Measurements from ENCODE around the gene SOWAHA.

The SOWAHA gene

DNA sequence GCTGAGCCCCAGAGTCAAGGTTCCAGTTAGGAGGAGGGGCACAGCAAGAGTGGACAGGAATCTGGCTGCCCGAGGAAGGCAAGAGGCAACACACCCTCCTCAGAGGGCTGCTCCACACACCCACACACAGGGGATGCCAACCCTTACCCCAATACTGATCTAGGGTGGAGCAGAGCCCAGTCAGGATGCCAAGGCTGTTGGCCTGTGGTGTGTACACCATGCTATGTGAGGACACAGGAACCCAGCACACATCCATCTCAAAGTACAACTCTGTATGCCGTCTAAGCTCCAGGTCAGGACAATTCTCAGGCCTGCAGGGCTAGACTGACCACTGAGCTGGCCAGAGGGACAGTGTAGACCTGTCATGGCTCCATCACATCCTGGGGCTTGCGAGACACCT lies 38.7 kb upstream of the SOWAHA start:
- H3K36me3 Mint-ChIP-seq (ENCODE audit: low read depth), result no peaks in the 10 kb centered on the region
- no peak overlapping the region for H3K4me3 Mint-ChIP-seq
- peaks cover 6% of the 10 kb centered on the region for H3K4me1 Mint-ChIP-seq
- H3K27me3 Mint-ChIP-seq, result peaks cover 16% of the 10 kb centered on the region
- no peaks in the 10 kb centered on the region for H3K9me3 Mint-ChIP-seq
- no peak overlapping the region for H3K27ac Mint-ChIP-seq
- DNase-seq, result no peak
- no peak for ATAC-seq

DNA sequence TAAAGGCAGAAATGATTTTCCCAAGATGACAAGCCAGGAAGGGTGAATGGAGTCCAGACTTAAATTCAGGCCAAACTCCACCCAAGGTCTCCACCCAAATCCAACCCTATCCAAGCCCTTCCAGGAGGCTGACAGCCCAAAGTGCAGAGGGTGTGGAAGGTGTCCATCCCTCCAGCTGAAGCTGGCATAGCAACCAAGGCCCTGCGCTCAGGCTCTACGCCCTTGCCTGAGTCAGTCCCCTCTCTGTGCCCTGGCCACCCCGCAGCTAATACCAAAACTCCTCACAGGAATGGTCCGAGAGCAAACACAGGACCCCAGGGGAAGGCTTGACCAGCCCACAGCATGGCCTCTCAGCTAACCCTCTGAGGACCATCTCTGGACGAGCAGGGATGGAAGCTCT lies 38.2 kb upstream of the SOWAHA start:
- H3K27me3 Mint-ChIP-seq, result peaks cover 19% of the 10 kb centered on the region
- H3K36me3 Mint-ChIP-seq (ENCODE audit: low read depth), result no peaks in the 10 kb centered on the region
- no peaks in the 10 kb centered on the region for H3K9me3 Mint-ChIP-seq
- ATAC-seq (no peak), DNase-seq (no peak)
- H3K4me1 Mint-ChIP-seq, result peaks cover 6% of the 10 kb centered on the region
- H3K27ac Mint-ChIP-seq, result no peak overlapping the region
- no peak overlapping the region for H3K4me3 Mint-ChIP-seq

DNA sequence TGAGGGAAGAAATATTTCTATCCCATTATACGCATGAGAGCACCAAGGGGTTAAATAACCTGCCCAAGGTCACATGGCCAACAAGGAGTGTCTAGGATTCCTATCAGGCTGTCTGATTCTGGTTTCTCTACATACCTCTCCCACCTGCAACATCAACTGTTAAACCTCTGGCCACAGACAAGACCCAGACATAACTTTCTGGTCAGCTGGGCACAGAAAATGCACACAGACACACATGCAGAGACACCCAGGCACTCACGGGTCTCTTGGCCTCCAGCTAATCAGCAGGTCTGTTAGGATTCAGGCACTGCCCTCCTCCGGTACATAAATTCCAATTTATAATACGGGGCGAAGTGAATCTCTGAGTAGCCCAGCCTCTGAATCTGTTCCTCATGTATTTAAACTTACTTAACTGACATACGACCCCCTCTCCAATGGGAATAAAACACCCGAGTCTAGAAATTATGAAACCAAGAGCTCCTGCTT lies 37.6 kb upstream of the SOWAHA start:
- H3K4me1 Mint-ChIP-seq, result peaks cover 6% of the 10 kb centered on the region
- H3K9me3 Mint-ChIP-seq, result no peaks in the 10 kb centered on the region
- no peaks in the 10 kb centered on the region for H3K36me3 Mint-ChIP-seq (ENCODE audit: low read depth)
- H3K27ac Mint-ChIP-seq, result no peak overlapping the region
- no peak for DNase-seq
- peak overlapping the region; percentile 10 for H3K4me3 Mint-ChIP-seq
- peaks cover 22% of the 10 kb centered on the region for H3K27me3 Mint-ChIP-seq
- no peak for ATAC-seq

DNA sequence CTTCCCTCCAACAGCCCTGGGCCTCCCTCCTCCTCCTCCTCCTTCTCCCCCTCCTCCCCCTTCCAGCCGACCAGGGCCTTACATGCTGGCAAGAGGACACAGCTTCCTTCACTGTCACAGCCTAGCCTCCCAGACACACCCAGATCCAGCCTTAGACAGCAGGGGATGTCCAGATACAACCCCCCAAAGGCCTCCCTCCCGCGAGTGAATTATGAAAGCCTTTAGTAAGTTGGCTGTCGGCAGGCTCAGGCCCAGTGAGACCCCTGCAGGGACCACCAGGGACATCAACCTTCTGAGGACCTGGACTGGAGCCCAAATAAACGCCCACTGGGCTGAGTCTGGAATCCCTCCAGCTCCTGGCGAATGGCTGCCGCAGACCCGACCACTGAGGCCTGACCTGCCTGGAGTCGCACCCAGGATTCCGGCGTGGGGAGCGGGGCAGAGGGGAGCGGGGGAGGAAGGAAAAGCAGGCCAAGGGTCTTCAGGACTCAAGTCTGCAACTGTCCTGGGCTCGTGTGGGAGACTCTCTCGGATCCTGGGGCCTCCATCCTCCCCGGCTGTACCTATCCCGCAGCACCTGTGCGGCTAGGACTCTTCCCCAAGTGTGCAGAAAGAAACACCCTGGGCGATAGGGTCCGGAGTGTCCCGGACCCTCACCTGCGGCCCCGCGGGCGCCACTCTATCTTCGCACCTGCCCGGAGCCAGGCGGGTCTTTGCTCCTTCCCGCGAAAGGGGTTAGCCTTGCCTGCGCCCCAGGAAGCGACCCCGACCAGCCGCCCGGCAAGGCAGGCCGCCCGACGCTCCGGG lies 36.8 kb upstream of the SOWAHA start:
- no peaks in the 10 kb centered on the region for H3K9me3 Mint-ChIP-seq
- no peak for ATAC-seq

DNA sequence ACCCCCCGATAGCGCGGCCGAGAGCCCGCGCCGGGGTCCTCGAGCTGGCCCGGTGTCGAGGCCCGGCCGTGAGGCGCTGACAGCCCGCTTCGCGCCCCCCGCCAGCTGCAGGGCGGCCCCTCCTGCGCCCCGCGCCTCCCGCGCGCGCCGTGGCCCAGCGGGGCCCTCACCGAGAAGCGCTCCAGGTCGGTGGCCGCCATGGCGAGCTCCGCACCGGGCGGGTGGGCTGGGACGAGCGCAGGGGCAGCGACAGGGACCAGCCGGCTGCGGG lies 36.2 kb upstream of the SOWAHA start:
- peaks cover 9% of the 10 kb centered on the region for H3K4me1 Mint-ChIP-seq
- no peaks in the 10 kb centered on the region for H3K9me3 Mint-ChIP-seq
- no peaks in the 10 kb centered on the region for H3K36me3 Mint-ChIP-seq (ENCODE audit: low read depth)
- DNase-seq, result no peak
- peaks cover 29% of the 10 kb centered on the region for H3K27me3 Mint-ChIP-seq
- H3K27ac Mint-ChIP-seq, result no peak overlapping the region
- no peak for ATAC-seq
- no peak overlapping the region for H3K4me3 Mint-ChIP-seq

More for the DNA sequence above, 36.8 kb upstream of the SOWAHA start:
- H3K4me1 Mint-ChIP-seq, result peaks cover 9% of the 10 kb centered on the region
- no peaks in the 10 kb centered on the region for H3K36me3 Mint-ChIP-seq (ENCODE audit: low read depth)
- H3K4me3 Mint-ChIP-seq, result peak overlapping the region; percentile 51
- H3K27ac Mint-ChIP-seq, result no peak overlapping the region
- peak; percentile 14 for DNase-seq
- peaks cover 24% of the 10 kb centered on the region for H3K27me3 Mint-ChIP-seq

DNA sequence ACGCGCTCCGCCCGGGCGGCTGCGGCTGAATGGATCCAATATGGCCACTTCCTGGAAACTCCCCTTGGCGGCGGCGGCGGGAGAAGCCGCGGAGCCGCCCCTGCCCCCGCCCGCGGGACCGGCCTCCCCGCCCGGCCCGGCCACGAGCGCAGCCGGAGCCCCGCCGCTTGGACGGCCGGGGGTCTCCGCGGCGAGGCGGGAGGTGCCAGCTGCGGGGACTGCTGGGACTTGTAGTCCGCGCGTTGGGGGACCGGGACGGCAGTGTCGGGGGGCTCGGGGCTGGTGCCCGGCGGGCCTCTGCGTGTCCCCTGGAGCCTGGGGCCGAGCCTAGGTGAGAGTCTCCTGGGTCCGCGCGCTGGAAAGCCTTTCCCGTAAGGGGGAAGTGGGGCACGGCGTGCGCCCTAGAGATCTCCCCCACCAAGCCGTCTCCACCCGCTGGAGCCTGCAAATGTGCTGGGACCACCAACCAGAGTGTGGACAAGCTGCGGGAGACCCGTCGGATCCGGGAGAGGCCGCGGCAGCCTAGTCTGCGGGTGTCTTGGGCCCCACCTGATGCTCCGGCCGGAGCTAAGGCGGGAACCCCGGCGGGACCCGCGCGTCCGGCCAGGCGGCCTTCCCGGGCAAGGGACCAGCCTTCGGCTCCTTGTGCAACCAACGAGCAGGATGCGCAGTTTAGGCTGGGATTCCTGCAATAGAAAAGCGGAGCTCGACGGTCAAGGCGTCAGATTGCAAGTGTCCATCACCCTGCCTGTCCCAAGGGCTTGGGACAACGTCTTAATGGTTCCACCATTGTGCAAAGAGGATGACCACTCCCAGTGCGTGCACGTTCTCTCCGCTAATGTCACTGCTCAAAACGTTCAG lies 35.7 kb upstream of the SOWAHA start, which contains the start of gene SEPTIN8:
SEPTIN8 (minus strand) TSS at position 31 of the 861 bp plus-strand sequence. CDS start 102 bp downstream, outside the sequence.
- Mint-ChIP-seq H3K27me3 (peaks cover 33% of the 10 kb centered on the region), H3K27ac (no peak within 1 kb of the TSS), H3K4me1 (peaks cover 10% of the 10 kb centered on the region), H3K9me3 (no peaks in the 10 kb centered on the region), H3K4me3 (peak within 1 kb of the TSS; percentile 75), H3K36me3 (ENCODE audit: low read depth) (no peaks in the 10 kb centered on the region)
- ATAC-seq (peak; percentile 59), DNase-seq (peak; percentile 55)

DNA sequence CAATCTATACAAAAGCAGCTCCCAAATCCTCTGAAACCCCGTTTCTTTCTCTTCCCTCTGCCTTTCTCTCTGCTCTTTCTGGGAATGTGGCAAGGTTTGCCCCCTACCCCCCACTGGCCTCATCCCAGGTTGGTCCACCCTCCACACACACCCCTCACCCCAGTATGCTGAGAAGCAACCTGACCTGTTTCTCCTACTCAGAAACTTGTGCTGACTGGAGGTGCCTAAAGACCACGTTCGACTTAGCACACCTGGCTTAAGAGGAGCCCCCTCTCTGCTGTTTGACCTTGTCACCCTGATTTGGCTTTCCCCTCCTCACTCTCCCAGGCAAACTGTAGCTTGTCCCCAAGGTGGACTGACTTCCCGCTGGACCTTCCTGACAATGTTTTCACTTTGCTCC lies 35.0 kb upstream of the SOWAHA start:
- H3K27me3 Mint-ChIP-seq, result peaks cover 35% of the 10 kb centered on the region
- no peak for DNase-seq
- H3K36me3 Mint-ChIP-seq (ENCODE audit: low read depth), result no peaks in the 10 kb centered on the region
- peaks cover 11% of the 10 kb centered on the region for H3K4me1 Mint-ChIP-seq
- ATAC-seq, result no peak
- H3K4me3 Mint-ChIP-seq, result peak overlapping the region; percentile 75
- no peaks in the 10 kb centered on the region for H3K9me3 Mint-ChIP-seq
- H3K27ac Mint-ChIP-seq, result no peak overlapping the region

DNA sequence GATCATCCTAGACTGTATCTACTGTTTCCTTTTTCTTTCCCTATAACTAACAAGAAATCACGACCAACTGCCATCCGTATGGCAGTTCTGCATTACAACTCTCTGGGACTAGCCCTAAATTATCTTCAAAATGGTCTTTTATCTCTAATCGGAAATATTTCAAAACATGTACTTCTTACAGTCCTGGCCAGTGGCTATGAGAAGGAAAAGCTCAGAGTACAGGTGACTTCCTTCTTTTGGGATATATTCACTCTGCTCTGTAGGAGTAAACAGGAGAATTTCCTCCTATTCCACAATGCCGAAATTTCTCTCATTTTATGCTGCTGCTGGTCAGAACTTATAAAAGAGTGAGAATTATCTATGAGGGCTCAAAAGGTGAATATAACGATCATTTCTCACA lies 34.2 kb upstream of the SOWAHA start:
- Mint-ChIP-seq H3K9me3 (no peaks in the 10 kb centered on the region), H3K4me1 (peaks cover 11% of the 10 kb centered on the region), H3K4me3 (no peak overlapping the region), H3K27me3 (peaks cover 37% of the 10 kb centered on the region), H3K36me3 (ENCODE audit: low read depth) (no peaks in the 10 kb centered on the region), H3K27ac (no peak overlapping the region)
- DNase-seq (no peak), ATAC-seq (no peak)

DNA sequence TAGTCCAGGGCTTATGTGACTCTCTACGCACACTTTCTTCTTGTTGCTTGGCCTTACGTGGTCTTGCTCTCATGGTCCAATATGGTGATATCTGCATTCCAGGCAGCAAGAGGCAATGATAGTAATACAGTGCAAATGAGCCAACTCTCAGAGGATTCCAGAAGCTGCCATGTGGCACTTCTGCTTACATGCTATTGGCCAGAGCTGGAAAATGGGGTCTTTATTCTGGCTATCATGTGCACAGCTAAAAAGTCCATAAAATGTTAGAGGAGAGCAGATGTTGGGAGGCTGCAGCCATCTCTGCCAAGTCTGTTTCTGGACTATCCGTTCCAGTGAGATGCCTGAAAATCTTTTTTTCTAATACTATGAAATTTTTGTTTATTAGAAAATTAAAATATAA lies 33.1 kb upstream of the SOWAHA start:
- Mint-ChIP-seq H3K27ac (no peak overlapping the region), H3K4me1 (peaks cover 11% of the 10 kb centered on the region), H3K9me3 (no peaks in the 10 kb centered on the region), H3K27me3 (peaks cover 38% of the 10 kb centered on the region), H3K4me3 (no peak overlapping the region), H3K36me3 (ENCODE audit: low read depth) (no peaks in the 10 kb centered on the region)
- ATAC-seq, result no peak
- no peak for DNase-seq

DNA sequence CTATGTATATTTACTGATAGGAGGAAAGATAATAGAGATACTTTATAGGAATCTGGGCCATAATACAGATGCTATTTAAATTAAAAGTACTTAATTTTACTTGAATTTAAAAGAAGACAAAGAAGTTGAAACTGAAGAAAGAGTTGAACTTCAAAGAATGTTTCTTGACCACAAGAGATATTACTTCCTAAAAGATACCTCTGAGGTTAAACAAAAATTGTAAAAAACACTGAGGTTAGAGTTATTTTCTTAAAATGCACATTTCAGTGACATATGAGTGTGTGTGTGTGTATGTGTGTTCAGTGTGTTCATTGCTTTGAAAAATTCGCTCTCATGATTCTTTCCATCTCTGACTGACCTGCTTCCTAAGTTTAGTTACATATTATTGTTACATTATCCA lies 32.5 kb upstream of the SOWAHA start:
- Mint-ChIP-seq H3K4me3 (no peak overlapping the region), H3K4me1 (peaks cover 12% of the 10 kb centered on the region), H3K27me3 (peaks cover 39% of the 10 kb centered on the region), H3K27ac (no peak overlapping the region), H3K36me3 (ENCODE audit: low read depth) (no peaks in the 10 kb centered on the region), H3K9me3 (no peaks in the 10 kb centered on the region)
- DNase-seq (no peak), ATAC-seq (no peak)

DNA sequence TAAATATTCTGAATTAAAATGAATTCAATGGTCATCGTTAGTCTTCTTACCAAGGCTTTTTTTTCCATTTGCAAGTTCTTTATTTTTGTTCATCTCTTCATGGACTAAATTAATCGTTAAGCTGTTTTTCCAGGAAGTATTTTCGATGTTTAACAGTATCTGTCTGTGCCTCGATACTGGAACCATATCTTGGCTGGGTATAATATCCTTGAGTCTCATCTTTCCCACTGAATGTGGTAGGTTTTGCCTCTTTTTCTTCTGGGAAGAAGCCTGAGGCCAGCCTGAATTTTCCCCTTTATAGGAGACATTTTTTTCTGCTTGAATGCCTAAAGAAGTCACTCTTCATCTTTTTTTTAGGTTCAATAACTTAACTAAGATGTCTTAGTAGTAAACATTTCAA lies 32.1 kb upstream of the SOWAHA start:
- ATAC-seq (no peak), DNase-seq (no peak)
- Mint-ChIP-seq H3K4me3 (no peak overlapping the region), H3K4me1 (peaks cover 12% of the 10 kb centered on the region), H3K9me3 (no peaks in the 10 kb centered on the region), H3K27ac (no peak overlapping the region), H3K27me3 (peaks cover 39% of the 10 kb centered on the region), H3K36me3 (ENCODE audit: low read depth) (no peaks in the 10 kb centered on the region)

DNA sequence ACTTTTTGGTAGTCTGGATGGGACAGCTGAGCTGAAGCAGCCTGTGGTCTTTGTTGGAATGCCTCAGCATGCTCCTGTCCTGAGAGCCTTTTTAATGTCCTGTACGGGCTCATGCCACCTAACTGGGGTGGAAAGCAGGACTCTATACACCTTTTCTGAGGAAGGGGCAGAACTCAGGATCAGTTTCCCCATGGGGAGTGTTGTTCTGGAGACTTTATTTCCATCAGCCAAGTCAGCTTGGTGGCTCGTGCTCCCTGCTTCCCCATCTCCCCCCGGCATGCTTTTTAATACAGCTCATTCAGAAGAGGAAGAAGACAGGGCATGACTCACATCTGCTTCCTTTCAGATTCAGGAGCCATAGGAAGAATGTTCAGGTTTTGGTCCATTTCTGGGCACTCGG lies 31.0 kb upstream of the SOWAHA start:
- Mint-ChIP-seq H3K9me3 (no peaks in the 10 kb centered on the region), H3K27ac (no peak overlapping the region), H3K36me3 (ENCODE audit: low read depth) (no peaks in the 10 kb centered on the region), H3K27me3 (peaks cover 39% of the 10 kb centered on the region), H3K4me1 (peaks cover 12% of the 10 kb centered on the region), H3K4me3 (no peak overlapping the region)
- DNase-seq (no peak), ATAC-seq (no peak)

DNA sequence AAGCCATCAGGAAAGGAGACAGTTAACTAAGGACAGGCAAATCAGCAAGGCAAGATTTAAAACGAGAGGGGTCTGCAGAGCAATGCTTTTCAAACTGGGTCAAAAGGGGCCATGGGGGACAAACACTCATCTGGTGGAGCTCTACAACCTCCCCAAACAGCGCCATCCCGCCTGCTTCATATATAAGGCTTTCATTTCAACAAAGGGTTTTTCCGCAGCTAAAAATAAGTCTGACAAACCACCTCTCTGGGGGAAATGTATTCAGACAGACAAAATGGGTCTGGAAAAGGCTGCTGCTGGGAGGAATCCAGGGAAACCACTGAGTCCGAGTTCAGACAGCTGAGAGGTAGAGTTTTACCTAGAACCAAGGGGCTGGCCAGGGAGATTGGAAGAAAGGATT lies 27.7 kb upstream of the SOWAHA start:
- Mint-ChIP-seq H3K4me1 (peaks cover 6% of the 10 kb centered on the region), H3K4me3 (no peak overlapping the region), H3K9me3 (no peaks in the 10 kb centered on the region), H3K27me3 (peaks cover 24% of the 10 kb centered on the region), H3K27ac (no peak overlapping the region), H3K36me3 (ENCODE audit: low read depth) (no peaks in the 10 kb centered on the region)
- ATAC-seq (no peak), DNase-seq (no peak)

DNA sequence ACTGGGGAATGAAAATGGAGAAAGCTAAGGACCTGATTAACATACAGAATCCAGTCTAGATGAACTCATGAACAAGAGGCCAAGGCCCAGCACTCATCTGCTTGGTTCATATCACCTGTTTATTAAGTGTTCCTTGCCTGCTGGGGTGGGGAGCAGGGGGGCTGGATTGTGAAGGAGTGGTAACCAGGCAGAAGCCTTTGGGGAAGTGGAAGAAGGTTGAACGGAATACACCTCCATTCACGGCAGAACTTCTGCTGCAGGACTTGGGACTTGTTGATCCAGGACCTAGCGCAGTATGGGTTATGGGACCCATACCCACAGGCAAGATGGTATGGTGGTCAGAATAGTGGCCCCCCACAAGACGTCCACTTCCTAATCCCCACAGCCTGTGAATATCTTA lies 27.2 kb upstream of the SOWAHA start:
- peaks cover 3% of the 10 kb centered on the region for H3K4me1 Mint-ChIP-seq
- no peaks in the 10 kb centered on the region for H3K36me3 Mint-ChIP-seq (ENCODE audit: low read depth)
- DNase-seq, result no peak
- peaks cover 24% of the 10 kb centered on the region for H3K27me3 Mint-ChIP-seq
- H3K4me3 Mint-ChIP-seq, result no peak overlapping the region
- H3K27ac Mint-ChIP-seq, result no peak overlapping the region
- no peaks in the 10 kb centered on the region for H3K9me3 Mint-ChIP-seq
- ATAC-seq, result no peak

DNA sequence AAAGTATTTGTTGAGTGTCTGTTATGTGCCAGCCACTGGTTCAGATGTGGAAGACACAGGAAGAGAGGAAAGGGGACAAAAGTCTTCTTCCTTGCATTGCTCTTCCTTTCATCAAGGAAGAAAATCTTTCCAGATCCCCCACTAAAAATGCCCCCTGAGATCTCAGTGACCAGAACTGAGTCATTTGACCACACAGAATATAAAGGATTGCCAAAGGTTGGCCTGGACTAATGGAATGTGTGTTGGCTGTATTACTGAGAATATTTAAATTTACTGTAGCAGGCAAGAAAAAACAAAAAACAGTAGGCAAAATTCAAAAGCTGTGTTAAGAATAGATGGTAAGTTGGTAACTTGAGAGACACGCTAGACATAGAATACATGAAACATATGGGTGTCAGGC lies 26.0 kb upstream of the SOWAHA start:
- Mint-ChIP-seq H3K36me3 (ENCODE audit: low read depth) (no peaks in the 10 kb centered on the region), H3K27ac (no peak overlapping the region), H3K9me3 (no peaks in the 10 kb centered on the region), H3K27me3 (peaks cover 17% of the 10 kb centered on the region), H3K4me1 (peaks cover 3% of the 10 kb centered on the region), H3K4me3 (no peak overlapping the region)
- DNase-seq (no peak), ATAC-seq (no peak)
